ENCODE results near the gene ACOT4.

- TF ChIP-seq CTCF (conservative IDR thresholded peaks at IDR 0.05; ENCODE audit: low read depth in 2 of 2) (no peak), EZH2 (IDR thresholded peaks at IDR 0.05; ENCODE audit: low read depth, unreplicated experiment) (no peak), POLR2AphosphoS5 (IDR thresholded peaks at IDR 0.05; ENCODE audit: low read depth) (no peak)
Observed at GRCh38 chr14:73630009-73630780, 38.5 kb downstream of the ACOT4 start.

All from GM23338 (cell line).